D721Med (cell line): ENCODE data around the gene MTHFD1L.
"Not testable (repeated sequence)": the region's sequence is repeated elsewhere in the genome, so short reads cannot be mapped to it uniquely, and the experiment has no call there.

Experiments used
- DNase-seq: peaks from one replicate; pipeline ENCODE4 v3.0.0; 2011; ENCODE audit warnings: low spot score; ENCODE audit not compliant: insufficient read length
- FAIRE-seq: peaks from 2 replicates; lab custom pipeline; 2011; peaks lifted over from hg19 to GRCh38; lab: Jason Lieb, UNC
- CTCF ChIP-seq: IDR thresholded peaks from 2 replicates; pipeline ENCODE4 v1.5.1; 2012; ENCODE audit warnings: mild to moderate bottlenecking, control low read depth; ENCODE audit not compliant: insufficient read depth; ENCODE audit errors: missing control alignments

The MTHFD1L gene

DNA sequence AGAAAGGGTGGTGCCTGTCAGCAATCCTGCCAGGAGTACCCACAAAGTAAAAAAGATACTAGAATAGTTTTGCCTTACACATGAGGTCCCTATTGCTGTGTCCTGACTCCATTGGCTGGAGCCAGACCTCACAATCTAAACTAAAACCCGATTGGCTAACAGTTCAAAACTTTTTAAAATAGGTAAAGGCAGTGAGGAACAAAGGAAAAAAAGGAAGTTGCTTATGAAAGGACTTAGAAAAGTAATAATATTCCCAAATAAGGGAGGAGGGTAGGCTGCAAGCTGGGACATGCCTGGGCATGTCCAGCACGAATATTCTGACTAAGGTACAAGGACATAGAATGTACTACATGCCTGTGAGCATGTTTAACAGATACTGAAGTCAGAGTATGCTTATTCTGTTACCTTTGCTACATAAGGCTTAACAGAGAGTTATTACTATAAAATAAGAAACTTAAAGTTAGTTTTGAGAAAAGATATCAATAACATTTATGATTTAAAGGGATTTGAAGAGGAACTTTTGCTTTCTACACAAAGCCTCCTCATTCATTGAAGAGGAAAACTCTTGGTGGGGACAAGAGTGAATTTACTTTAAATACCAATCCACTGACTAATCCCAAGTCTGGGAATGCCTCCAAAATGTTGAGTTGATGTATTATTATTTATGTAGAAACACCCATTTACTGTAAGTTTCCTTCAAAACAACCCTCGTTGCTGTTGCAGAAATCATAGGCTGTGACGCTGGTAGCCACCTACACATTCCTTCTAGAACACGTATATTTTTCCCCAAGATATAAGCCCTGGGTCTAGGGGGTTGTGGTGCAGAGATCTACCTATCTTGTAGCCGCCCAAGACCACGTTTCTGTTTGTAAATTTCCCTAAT, 8.2 kb upstream of the MTHFD1L start:
- DNase-seq (no peak), FAIRE-seq (no peak)

DNA sequence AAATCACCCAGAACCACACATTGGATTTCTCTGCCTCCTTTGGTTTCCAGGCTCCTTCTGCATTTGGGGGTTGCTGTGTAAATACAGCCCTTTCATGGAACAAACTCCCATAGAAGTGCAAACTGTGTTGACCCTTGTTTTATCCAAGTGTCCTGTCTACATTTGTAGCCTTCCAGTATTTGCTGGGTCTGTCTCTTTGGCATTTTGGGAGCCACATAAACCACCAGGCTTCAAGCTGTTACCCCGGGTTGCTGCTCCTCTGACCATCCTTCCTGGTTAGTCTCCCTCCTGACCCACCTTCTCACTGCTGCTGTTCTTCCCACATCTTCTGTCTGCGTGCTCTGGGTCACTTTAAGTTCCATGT, 7.6 kb upstream of the MTHFD1L start:
- no peak for TF ChIP-seq CTCF
- FAIRE-seq (no peak), DNase-seq (no peak)

More for the DNA sequence above, 8.2 kb upstream of the MTHFD1L start:
- TF ChIP-seq CTCF, result no peak

- FAIRE-seq, DNase-seq: not testable (repeated sequence)
Observed at GRCh38 chr6:150861448-150862168, 3.9 kb upstream of the MTHFD1L start.

DNA sequence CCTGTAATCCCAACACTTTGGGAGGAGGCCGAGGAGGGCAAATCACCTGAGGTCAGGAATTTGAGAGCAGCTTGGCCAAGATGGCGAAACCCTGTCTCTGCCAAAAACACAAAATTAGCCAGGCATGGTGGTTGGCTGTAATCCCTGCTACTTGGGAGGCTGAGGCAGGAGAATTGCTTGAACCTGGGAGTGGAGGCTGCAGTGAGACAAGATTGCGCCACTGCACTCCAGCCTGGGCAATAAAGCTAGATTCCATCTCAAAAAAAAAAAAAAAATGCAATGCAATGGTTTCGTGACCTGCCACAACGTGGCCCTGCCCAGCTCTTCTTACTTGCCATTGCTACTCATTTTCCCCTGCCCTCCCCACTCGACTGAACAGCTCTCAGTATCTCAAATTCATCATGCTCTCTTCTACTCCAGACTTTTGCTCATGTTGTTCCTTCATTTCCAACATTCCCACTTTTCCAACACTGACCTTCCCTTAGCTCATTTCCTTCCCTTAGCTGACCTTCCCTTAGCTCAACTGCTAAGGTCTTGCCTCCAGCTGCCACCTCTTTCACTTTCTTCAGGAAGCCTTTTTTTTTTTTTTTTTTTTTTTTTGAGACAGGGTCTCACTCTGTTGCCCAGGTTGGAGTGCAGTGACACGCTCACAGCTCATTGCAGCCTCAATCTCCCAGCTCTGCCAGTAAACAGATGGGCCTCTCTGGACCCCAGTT, 2.1 kb upstream of the MTHFD1L start:
- DNase-seq (no peak), FAIRE-seq (no peak)

DNA sequence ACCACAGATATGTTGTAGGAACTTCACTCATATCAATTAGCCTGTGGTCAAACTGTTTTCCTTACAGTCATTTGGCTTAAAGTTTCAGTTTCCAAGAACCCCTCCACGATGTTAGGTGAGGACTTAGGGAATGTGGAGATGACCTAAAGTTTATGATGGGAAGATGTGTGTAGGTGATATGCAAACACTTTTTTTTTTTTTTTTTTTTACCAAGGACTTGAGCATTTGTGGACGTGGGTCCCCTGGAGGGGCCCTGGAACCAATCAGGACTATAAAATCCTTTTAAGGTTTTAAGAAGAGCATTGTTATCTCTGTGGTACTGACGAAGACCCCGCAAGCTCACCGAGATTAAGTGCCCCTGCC, 478 bp upstream of the MTHFD1L start:
- DNase-seq (no peak), FAIRE-seq (no peak)
- no peak for TF ChIP-seq CTCF

More for the DNA sequence above, 2.1 kb upstream of the MTHFD1L start:
- no peak for TF ChIP-seq CTCF

DNA sequence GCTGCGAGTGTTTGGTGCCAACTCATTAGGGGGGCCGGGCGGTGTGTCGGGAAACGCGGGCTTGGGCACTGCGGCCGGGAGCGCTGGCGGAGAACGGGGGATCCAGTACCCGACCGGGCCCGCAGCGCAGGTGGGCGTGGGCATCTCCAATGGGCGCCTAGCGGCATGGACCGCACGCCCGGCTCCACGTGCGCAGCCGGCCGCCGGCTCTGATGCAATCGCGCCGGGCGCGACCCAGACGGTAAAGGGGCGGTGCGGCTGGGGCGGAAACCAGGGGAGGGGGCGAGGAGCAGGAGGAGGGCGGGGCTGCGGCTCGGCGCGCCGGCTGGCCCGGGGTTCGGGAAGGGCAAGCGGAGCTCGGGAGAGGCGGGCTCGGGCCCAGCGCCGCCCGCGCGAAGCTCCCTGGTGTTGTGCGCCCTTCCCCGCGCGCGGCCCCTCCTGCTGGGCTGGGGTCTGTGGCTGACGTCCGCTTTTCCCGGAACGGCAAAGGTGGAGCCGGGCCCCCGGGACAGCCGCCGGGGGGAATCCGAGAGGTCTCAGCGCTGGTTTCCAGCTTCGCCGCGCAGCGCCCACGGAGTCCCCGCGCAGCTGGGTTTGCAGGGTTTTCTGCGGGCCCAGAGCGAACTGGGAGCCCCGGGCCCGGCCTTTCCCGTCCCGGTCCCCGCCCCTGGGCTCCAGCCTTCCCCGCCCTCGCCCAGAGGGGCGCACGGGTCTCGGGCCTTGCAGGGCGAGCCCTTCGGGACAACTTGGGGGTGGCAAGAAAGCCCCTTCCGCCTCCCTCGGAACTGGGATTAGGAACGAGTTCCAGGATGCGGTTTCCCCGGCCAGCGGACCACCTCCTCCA, 867 bp downstream of the MTHFD1L start:
- no peak for TF ChIP-seq CTCF
- peak; percentile 84 for DNase-seq
- FAIRE-seq, result no peak
